DND-41 (cell line): ENCODE results near the gene DPEP3.
"Not testable (repeated sequence)": the region's sequence is repeated elsewhere in the genome, so short reads cannot be mapped to it uniquely, and the experiment has no call there.

ENCODE experiments used
- ATAC-seq: fragments of 200-7000 bp; cut with Tn5 transposase; 3 replicates; pipeline ENCODE4 v1.9.1; 2021; ENCODE audit warnings: low read depth; ENCODE audit not compliant: insufficient read depth
- DNase-seq: peaks from one replicate; pipeline ENCODE4 v3.0.0-alpha.2; 2020
- H2AFZ ChIP-seq: 2 replicates; pipeline ENCODE4 v1.6.0; 2012; ENCODE audit warnings: low read depth, low read length
- H3K27ac ChIP-seq: 2 replicates; pipeline ENCODE4 v1.5.1; 2012; ENCODE audit warnings: low read length, inconsistent platforms
- H3K27me3 ChIP-seq: fragments of 200-600 bp; sonication (generic); 2 replicates; pipeline ENCODE4 v1.6.0; 2012; ENCODE audit warnings: low read length, mild to moderate bottlenecking, inconsistent platforms; ENCODE audit not compliant: insufficient read depth, poor library complexity
- H3K36me3 ChIP-seq: 2 replicates; pipeline ENCODE4 v1.5.1; 2012; ENCODE audit warnings: low read length, inconsistent platforms; ENCODE audit not compliant: insufficient read depth
- H3K4me1 ChIP-seq: 2 replicates; pipeline ENCODE4 v1.5.1; 2012; ENCODE audit warnings: mild to moderate bottlenecking, low read length; ENCODE audit not compliant: insufficient read depth
- H3K4me2 ChIP-seq: 2 replicates; pipeline ENCODE4 v1.6.0; 2012; ENCODE audit warnings: mild to moderate bottlenecking, moderate library complexity, low read length, inconsistent platforms; ENCODE audit not compliant: insufficient read depth
- H3K4me3 ChIP-seq, 2 experiments: fragments of 200-600 bp in 1 of 2; shearing (Covaris generic) in 1 of 2; 2 replicates each; pipeline ENCODE4 v1.5.1; 2012 to 2016; ENCODE audit warnings: inconsistent platforms in 2 of 2, low read length in 2 of 2, mild to moderate bottlenecking in 2 of 2, low read depth in 1 of 2, moderate library complexity in 1 of 2
- H3K79me2 ChIP-seq: 2 replicates; pipeline ENCODE4 v1.6.0; 2012; ENCODE audit warnings: low read length, inconsistent platforms; ENCODE audit not compliant: insufficient read depth
- H3K9ac ChIP-seq: 2 replicates; pipeline ENCODE4 v1.6.0; 2012; ENCODE audit warnings: low read depth, mild to moderate bottlenecking, inconsistent platforms, low read length, moderate library complexity
- H3K9me3 ChIP-seq: 2 replicates; pipeline ENCODE4 v1.5.1; 2012; ENCODE audit warnings: low read length, moderate library complexity, mild to moderate bottlenecking, inconsistent platforms; ENCODE audit not compliant: insufficient read depth, severe bottlenecking
- H4K20me1 ChIP-seq: 2 replicates; pipeline ENCODE4 v1.6.0; 2012; ENCODE audit warnings: low read length; ENCODE audit not compliant: insufficient read depth
- EZH2 ChIP-seq: IDR thresholded peaks from 3 replicates; pipeline ENCODE4 v1.6.1; 2012; ENCODE audit warnings: borderline replicate concordance, low read depth, mild to moderate bottlenecking, moderate library complexity, low read length, inconsistent platforms; ENCODE audit not compliant: severe bottlenecking
- TF ChIP-seq, protein P1 (sequence below): IDR thresholded peaks from 2 replicates; pipeline ENCODE4 v1.5.1; 2012; ENCODE audit warnings: borderline replicate concordance, low read length, moderate library complexity, mild to moderate bottlenecking; ENCODE audit not compliant: poor library complexity, severe bottlenecking; ENCODE audit errors: extremely low read depth

The DPEP3 gene

DNA sequence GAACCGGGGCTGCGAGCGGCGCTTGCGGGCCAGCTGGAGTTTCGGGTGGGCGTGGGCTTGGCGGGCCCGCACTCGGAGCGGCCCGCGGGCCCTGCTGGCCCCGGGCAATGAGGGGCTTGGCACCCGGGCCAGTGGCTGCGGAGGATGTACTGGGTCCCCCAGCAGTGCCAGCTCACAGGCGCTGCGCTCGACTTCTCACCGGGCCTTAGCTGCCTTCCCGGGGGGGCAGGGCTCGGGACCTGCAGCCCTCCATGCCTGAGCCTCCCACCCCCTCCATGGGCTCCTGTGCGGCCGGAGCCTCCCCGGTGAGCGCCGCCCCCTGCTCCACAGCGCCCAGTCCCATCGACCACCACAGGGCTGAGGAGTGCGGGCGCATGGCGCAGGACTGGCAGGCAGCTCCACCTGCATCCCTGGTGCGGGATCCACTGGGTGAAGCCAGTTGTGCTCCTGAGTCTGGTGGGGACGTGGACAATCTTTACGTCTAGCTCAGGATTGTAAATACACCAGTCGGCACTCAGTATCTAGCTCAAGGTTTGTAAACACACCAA lies 18.0 kb upstream of the DPEP3 start:
- Histone ChIP-seq H3K4me2 (peak overlapping the region; percentile 69), H3K4me3 (peak overlapping the region in 1 of 2 experiments; percentile 55; a peak in 2 of 4 replicates), H3K9ac (peak overlapping the region; percentile 48; the same call in 1 of the 2 replicates), H3K4me1 (peaks cover 38% of the 10 kb centered on the region), H3K27ac (peak overlapping the region; percentile 90), H2AFZ (peak overlapping the region; percentile 82)
- not testable (repeated sequence) for H3K79me2 ChIP-seq, H3K9me3 ChIP-seq, H3K27me3 ChIP-seq, DNase-seq, H3K36me3 ChIP-seq, H4K20me1 ChIP-seq, ATAC-seq

DNA sequence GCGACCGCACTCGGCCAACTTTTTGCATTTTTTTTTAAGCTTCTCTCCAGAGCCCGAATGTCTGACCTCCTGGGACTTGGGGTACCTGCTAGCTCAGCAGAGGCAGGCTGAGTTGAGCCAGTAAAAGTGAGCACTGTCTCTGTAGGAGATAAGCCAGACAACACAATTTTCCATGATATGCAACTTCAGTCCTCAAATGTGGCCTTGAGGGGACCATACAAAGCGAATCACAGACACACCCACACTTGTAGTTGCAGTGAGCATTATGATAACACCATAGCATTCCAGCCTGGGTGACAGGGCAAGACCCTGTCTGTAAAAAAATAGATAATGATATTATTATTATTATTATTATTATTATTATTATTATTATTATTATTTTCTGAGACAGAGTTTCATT lies 16.4 kb upstream of the DPEP3 start:
- Histone ChIP-seq H3K4me1 (peaks cover 46% of the 10 kb centered on the region), H3K9ac (no peak overlapping the region), H3K4me2 (no peak overlapping the region), H3K27me3 (no peaks in the 10 kb centered on the region), H3K27ac (no peak overlapping the region), H4K20me1 (no peaks in the 10 kb centered on the region), H3K36me3 (no peaks in the 10 kb centered on the region), H2AFZ (no peak overlapping the region), H3K4me3 (no peak overlapping the region), H3K79me2 (no peaks in the 10 kb centered on the region), H3K9me3 (no peaks in the 10 kb centered on the region)
- ATAC-seq (no peak), DNase-seq (no peak)
- TF ChIP-seq, protein P1, sequence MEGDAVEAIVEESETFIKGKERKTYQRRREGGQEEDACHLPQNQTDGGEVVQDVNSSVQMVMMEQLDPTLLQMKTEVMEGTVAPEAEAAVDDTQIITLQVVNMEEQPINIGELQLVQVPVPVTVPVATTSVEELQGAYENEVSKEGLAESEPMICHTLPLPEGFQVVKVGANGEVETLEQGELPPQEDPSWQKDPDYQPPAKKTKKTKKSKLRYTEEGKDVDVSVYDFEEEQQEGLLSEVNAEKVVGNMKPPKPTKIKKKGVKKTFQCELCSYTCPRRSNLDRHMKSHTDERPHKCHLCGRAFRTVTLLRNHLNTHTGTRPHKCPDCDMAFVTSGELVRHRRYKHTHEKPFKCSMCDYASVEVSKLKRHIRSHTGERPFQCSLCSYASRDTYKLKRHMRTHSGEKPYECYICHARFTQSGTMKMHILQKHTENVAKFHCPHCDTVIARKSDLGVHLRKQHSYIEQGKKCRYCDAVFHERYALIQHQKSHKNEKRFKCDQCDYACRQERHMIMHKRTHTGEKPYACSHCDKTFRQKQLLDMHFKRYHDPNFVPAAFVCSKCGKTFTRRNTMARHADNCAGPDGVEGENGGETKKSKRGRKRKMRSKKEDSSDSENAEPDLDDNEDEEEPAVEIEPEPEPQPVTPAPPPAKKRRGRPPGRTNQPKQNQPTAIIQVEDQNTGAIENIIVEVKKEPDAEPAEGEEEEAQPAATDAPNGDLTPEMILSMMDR: no peak
- no peak for TF ChIP-seq EZH2

DNA sequence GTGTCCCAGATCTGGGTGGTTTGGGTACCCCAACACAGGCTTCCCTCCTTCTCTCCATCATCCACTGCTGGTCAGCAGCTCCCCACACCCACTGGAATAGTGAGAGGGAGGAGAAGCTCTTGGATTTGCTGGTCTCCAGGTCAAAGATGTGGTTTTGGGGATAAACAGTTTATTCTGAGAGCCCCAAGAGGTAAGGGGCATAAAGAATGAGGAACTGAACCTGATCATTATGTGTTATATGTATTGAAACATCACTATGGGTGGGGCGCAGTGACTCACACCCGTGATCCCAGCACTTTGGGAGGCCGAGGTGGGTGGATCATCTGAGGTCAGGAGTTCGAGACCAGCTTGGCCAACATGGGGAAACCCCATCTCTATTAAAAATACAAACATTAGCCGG lies 15.1 kb upstream of the DPEP3 start:
- Histone ChIP-seq H2AFZ (no peak overlapping the region), H3K9me3 (no peaks in the 10 kb centered on the region), H3K27ac (no peak overlapping the region), H3K4me2 (no peak overlapping the region), H3K4me3 (no peak overlapping the region), H3K36me3 (no peaks in the 10 kb centered on the region), H3K79me2 (no peaks in the 10 kb centered on the region), H3K27me3 (no peaks in the 10 kb centered on the region), H3K9ac (no peak overlapping the region), H3K4me1 (peaks cover 44% of the 10 kb centered on the region), H4K20me1 (no peaks in the 10 kb centered on the region)
- TF ChIP-seq, protein P1: no peak
- TF ChIP-seq EZH2: no peak
- no peak for ATAC-seq
- DNase-seq: no peak

DNA sequence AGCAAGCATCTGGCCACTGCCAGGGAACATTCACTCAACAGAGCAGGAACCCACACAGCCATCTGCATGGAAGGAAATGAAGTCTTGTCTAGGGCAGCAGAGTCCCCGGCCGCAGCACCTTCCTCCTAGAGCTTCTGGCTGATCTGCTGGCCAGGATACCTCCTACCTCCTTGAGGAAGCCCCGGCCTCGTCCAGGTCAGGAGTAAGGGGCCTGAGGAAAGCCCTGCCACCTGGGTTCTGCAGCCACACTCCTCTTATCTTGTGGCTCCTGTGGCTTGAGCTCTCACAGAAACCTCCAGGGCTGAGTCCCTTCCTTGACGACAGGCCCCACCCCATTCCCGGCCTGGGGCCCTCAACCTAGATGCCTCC lies 13.7 kb upstream of the DPEP3 start:
- peak overlapping the region; percentile 71 for H2AFZ ChIP-seq
- not testable (repeated sequence) for H3K27me3 ChIP-seq, H4K20me1 ChIP-seq, H3K4me2 ChIP-seq, H3K79me2 ChIP-seq, H3K9me3 ChIP-seq, H3K27ac ChIP-seq, H3K36me3 ChIP-seq, H3K4me3 ChIP-seq
- DNase-seq (peak; percentile 36), ATAC-seq (peak; percentile 33)
- 0 out of 2 replicates have a peak overlapping the region, but pooled peaks have one; percentile 49 for H3K9ac ChIP-seq
- peaks cover 30% of the 10 kb centered on the region for H3K4me1 ChIP-seq
